Testis (tissue), 5 donors: Measurements from ENCODE around the gene LCE2C. TPM values are rescaled to one million over a fixed set of nuclear protein-coding genes. Genes with fewer than 3 reads are reported as not detected.
"Not testable (repeated sequence)": the region's sequence is repeated elsewhere in the genome, so short reads cannot be mapped to it uniquely, and the experiment has no call there.

Experiments
- DNase-seq: peaks from one replicate; pipeline ENCODE4 v3.0.0-alpha.2; 2019
- H3K27ac ChIP-seq, 2 donors: fragments of 200-600 bp; sonication (generic); one replicate each; pipeline ENCODE4 v1.5.1; 2019
- H3K27me3 ChIP-seq: fragments of 200-600 bp; sonication (generic); one replicate; pipeline ENCODE4 v1.5.1; 2019
- H3K36me3 ChIP-seq: fragments of 200-600 bp; sonication (generic); one replicate; pipeline ENCODE4 v1.5.1; 2017; ENCODE audit warnings: low read depth; ENCODE audit errors: missing control alignments
- H3K4me1 ChIP-seq: fragments of 200-600 bp; sonication (generic); one replicate; pipeline ENCODE4 v1.5.1; 2019
- H3K4me3 ChIP-seq, 2 donors: fragments of 200-600 bp; sonication (generic); one replicate each; pipeline ENCODE4 v1.5.1; 2017 to 2019
- H3K9me3 ChIP-seq: fragments of 200-600 bp; sonication (generic); one replicate; pipeline ENCODE4 v1.5.1; 2017
- POLR2A ChIP-seq: fragments of 450-650 bp; IDR thresholded peaks from one replicate; pipeline ENCODE4 v1.6.1; 2017; ENCODE audit warnings: antibody characterized with exemption, mild to moderate bottlenecking, moderate library complexity
- WGBS, 2 donors: methylation state at CpG; one replicate each; pipeline ENCODE4 v1.1.5; 2018; 5-methylcytosine and 5-hydroxymethylcytosine counted together
- intact Hi-C: fragments of 100-400 bp; cut with DNase I; formaldehyde crosslinking; loops from one replicate; pipeline ENCODE4 v1.15.1; 2023; ENCODE audit warnings: low total_unique reads
- long read RNA-seq, 2 donors: transcript quantifications; one replicate each; lab custom pipeline, GENCODE V29; 2026
- polyA plus RNA-seq: library from polyadenylated mRNA; stranded (reverse); fragments of 350-450 nt; fragmentation: Illumina TruSeq; extraction: RNeasy Lipid Tissue Mini Kit (QIAGEN cat#74804); gene quantifications from one replicate; pipeline ENCODE4 v1.2.3, GENCODE V29; 2014; ENCODE audit warnings: low read depth, low replicate concordance; ENCODE audit not compliant: insufficient read depth
- total RNA-seq, 2 donors: library from RNA; depleted of rRNA; stranded (reverse); fragments of >200 nt; gene quantifications; one replicate each; pipeline ENCODE4 v1.2.3, GENCODE V29; 2016
- TF ChIP-seq, protein P1 (sequence below), 3 experiments: fragments of 450-650 bp in 2 of 3; fragments of 200-600 bp in 1 of 3; sonication (generic) in 1 of 3; IDR thresholded peaks; one replicate each; pipeline ENCODE4 v1.5.1; 2016 to 2019; ENCODE audit warnings: antibody characterized with exemption in 3 of 3, mild to moderate bottlenecking in 2 of 3, moderate library complexity in 1 of 3

The LCE2C gene, protein sequence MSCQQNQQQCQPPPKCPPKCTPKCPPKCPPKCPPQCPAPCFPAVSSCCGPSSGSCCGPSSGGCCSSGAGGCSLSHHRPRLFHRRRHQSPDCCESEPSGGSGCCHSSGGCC
- total RNA-seq (not detected), polyA plus RNA-seq (not detected)
- long read RNA-seq, donor 1, result 0 reads
- long read RNA-seq, donor 2, result 0 reads

DNA sequence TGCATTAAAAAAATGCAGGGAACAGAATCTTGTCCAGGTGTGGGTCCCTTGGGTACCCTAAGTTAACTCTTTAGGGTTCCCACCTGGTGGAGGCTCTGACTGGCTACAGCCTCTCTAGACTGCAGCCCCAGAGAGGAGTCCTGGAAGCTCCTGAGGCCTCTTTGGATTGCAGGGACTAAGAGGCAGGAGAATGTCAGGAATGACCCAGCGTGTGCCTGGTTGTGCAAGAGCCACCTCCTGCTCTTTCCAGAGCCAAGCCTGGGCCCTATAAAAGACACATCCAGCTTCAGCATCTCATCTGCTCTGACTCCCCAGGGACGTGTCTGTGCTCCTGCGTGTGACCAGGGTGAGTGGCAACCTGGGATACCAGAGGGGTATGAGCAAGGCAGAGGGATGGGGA lies at the start of gene LCE2C:
LCE2C (plus strand) TSS at position 297 of the 400 bp plus-strand sequence. CDS start 737 bp downstream, outside the sequence.
- not testable (repeated sequence) for H3K4me3 ChIP-seq
- 88% methylated on average over 3 of the region's 3 CpGs; no CpG with 5 or more reads in 1 of the 2 donors for WGBS, 2 donors

DNA sequence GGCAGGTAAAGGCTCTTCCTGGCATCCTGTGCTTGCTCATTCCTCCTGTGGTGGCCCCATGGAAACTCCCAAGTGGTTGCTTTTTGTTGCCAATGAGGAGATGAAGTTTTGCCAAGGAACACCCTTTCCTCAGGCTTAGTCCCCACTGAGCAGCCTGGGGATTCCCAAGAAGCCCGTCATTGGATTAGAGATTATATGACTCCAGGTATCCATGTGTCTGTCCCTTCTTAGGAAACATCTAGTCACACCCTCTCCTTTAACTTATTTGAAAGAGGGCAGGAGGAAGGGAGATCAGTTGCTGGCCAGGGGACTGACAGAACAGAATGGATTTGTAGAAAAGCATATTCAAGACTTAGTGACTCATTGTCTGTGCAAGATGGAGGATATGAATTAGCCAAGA lies 48.3 kb upstream of the LCE2C start:
- 63 to 80% methylated on average over 1 of the region's 1 CpG for WGBS, 2 donors
- no peak overlapping the region for H3K4me3 ChIP-seq
- no peaks in the 10 kb centered on the region for H3K4me1 ChIP-seq
- DNase-seq, result no peak
- no peaks in the 10 kb centered on the region for H3K36me3 ChIP-seq
- intact Hi-C loops, result no loop called here
- TF ChIP-seq, protein P1, sequence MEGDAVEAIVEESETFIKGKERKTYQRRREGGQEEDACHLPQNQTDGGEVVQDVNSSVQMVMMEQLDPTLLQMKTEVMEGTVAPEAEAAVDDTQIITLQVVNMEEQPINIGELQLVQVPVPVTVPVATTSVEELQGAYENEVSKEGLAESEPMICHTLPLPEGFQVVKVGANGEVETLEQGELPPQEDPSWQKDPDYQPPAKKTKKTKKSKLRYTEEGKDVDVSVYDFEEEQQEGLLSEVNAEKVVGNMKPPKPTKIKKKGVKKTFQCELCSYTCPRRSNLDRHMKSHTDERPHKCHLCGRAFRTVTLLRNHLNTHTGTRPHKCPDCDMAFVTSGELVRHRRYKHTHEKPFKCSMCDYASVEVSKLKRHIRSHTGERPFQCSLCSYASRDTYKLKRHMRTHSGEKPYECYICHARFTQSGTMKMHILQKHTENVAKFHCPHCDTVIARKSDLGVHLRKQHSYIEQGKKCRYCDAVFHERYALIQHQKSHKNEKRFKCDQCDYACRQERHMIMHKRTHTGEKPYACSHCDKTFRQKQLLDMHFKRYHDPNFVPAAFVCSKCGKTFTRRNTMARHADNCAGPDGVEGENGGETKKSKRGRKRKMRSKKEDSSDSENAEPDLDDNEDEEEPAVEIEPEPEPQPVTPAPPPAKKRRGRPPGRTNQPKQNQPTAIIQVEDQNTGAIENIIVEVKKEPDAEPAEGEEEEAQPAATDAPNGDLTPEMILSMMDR (IDR thresholded peaks at IDR 0.05), result no peak
- no peak for TF ChIP-seq POLR2A
- no peaks in the 10 kb centered on the region for H3K27me3 ChIP-seq
- no peaks in the 10 kb centered on the region for H3K9me3 ChIP-seq
- no peak overlapping the region for H3K27ac ChIP-seq

More for the DNA sequence above, at the start of gene LCE2C:
- H3K36me3 ChIP-seq, H3K4me1 ChIP-seq, H3K9me3 ChIP-seq, H3K27me3 ChIP-seq, H3K27ac ChIP-seq, intact Hi-C loops, DNase-seq: not testable (repeated sequence)

DNA sequence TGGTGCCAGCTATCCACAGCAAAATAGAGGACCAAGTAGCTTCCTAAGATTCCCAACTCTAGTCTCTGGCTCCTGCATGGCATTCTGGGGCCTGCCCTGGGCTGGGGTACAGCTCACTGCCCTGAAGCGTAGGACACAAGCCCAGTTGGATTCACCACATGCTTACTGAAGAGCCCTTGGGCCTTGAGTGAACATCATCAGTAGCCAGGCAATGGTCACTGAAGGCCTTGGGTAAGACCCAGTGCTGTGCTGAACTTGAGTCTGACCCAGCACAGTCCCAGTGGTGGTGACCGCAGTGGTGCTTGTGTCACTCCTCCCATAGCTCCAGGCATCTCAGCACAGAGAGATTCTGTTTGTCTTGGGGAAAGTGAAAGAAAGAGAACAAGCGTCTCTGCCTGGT lies 44.5 kb upstream of the LCE2C start:
- Histone ChIP-seq H3K27ac (no peak overlapping the region), H3K4me1 (no peaks in the 10 kb centered on the region), H3K9me3 (no peaks in the 10 kb centered on the region), H3K27me3 (no peaks in the 10 kb centered on the region), H3K4me3 (no peak overlapping the region), H3K36me3 (no peaks in the 10 kb centered on the region)
- intact Hi-C loops, result no loop called here
- DNase-seq, result no peak
- WGBS, 2 donors, result 93 to 94% methylated on average over 3 of the region's 3 CpGs
- TF ChIP-seq, protein P1 (IDR thresholded peaks at IDR 0.05), result no peak
- TF ChIP-seq POLR2A, result no peak

DNA sequence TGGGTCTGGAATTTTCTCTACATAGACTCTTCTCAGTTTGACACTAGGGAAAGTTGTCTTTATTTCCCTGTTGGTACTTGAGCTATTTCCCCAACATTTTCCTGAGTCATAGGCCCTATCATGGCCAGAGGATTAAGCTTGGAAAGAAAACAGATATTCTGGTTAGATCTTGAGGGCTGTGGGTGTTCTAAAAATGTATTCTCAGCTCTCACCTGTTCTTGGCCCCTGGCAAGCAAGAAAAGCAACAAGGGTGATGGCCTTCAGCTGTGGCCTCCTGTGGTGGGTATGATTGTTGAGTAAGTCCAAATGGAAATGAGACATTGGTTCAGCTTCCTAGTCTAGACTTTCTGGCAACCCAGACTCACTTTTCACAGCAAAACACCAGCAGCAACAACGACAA lies 34.7 kb upstream of the LCE2C start:
- no peak for DNase-seq
- Histone ChIP-seq H3K27me3 (no peaks in the 10 kb centered on the region), H3K9me3 (no peaks in the 10 kb centered on the region), H3K36me3 (no peaks in the 10 kb centered on the region), H3K4me1 (no peaks in the 10 kb centered on the region), H3K27ac (no peak overlapping the region), H3K4me3 (no peak overlapping the region)
- intact Hi-C loops, result no loop called here
- TF ChIP-seq POLR2A, result no peak
- TF ChIP-seq, protein P1 (IDR thresholded peaks at IDR 0.05), result no peak
- 74 to 100% methylated on average over 1 of the region's 1 CpG for WGBS, 2 donors

GRCh38 chr1:152643945-152644344 lies 31.1 kb upstream of the LCE2C start:
- H3K36me3 ChIP-seq, result no peaks in the 10 kb centered on the region
- no peak for DNase-seq
- 64 to 73% methylated on average over 3 of the region's 3 CpGs for WGBS, 2 donors
- H3K4me3 ChIP-seq, result no peak overlapping the region
- H3K27me3 ChIP-seq, result no peaks in the 10 kb centered on the region
- no peak overlapping the region for H3K27ac ChIP-seq
- no peaks in the 10 kb centered on the region for H3K9me3 ChIP-seq
- intact Hi-C loops, result no loop called here
- no peaks in the 10 kb centered on the region for H3K4me1 ChIP-seq
- TF ChIP-seq, protein P1 (IDR thresholded peaks at IDR 0.05), result no peak
- no peak for TF ChIP-seq POLR2A
